Astrocyte of the cerebellum (primary cell): ENCODE measurements around the gene KRT80.

Source experiments
- DNase-seq: peaks from one replicate; pipeline ENCODE4 v3.0.0-alpha.2; 2011; ENCODE audit warnings: low read depth
- H3K4me3 ChIP-seq: 2 replicates; pipeline ENCODE4 v1.5.1; 2011; ENCODE audit warnings: mild to moderate bottlenecking, low read depth, low read length, moderate library complexity
- in situ Hi-C: cut with HindIII; loops from 2 replicates; pipeline ENCODE4 v1.10.0; 2017; ENCODE audit warnings: low sequenced_read_pairs
- TF ChIP-seq, protein P1 (sequence below): IDR thresholded peaks from 2 replicates; pipeline ENCODE4 v1.5.1; 2012; ENCODE audit warnings: low read length, low read depth, moderate library complexity, mild to moderate bottlenecking; ENCODE audit errors: missing control alignments

Gene KRT80

DNA sequence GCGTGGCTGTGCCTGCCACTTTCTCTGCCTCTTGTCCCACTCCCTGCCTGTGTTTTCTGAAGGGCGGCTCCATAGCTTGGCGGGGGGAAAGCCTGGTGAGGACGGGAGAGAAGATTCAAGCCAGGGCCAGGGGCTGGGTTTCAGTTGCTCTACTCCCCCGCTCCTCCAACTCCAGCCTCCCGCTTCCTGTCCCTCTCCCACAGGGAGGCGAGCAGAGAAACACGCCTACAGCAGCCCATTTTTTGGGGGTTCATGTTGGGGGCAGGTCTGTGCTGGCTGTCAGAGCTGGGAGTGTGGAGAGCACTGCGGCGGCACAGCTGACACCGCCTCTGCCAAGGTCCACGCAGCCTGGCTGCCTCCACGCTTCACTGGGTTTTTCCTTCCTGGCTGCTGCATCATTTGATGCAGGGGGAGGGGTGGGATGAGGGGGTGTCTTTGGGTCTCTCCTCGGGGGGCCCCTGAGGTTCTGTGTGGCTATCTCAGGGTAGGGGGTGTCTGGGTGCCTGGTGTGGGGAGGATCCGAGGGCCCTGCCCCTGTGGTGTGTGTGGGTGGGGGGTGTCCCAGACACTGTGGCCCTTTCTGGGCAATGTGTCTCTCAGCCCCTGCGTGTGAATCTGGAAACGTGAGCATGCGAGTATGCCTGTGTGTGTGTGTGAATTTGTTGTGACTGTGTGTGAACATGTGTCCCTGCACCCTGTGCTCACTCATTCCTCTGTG lies 10.7 kb upstream of the KRT80 start:
- in situ Hi-C loops = no loop called here
- no peak overlapping the region for H3K4me3 ChIP-seq

GRCh38 chr12:52201451-52201839 lies 9.6 kb upstream of the KRT80 start:
- TF ChIP-seq, protein P1, sequence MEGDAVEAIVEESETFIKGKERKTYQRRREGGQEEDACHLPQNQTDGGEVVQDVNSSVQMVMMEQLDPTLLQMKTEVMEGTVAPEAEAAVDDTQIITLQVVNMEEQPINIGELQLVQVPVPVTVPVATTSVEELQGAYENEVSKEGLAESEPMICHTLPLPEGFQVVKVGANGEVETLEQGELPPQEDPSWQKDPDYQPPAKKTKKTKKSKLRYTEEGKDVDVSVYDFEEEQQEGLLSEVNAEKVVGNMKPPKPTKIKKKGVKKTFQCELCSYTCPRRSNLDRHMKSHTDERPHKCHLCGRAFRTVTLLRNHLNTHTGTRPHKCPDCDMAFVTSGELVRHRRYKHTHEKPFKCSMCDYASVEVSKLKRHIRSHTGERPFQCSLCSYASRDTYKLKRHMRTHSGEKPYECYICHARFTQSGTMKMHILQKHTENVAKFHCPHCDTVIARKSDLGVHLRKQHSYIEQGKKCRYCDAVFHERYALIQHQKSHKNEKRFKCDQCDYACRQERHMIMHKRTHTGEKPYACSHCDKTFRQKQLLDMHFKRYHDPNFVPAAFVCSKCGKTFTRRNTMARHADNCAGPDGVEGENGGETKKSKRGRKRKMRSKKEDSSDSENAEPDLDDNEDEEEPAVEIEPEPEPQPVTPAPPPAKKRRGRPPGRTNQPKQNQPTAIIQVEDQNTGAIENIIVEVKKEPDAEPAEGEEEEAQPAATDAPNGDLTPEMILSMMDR = no peak
- no peak overlapping the region for H3K4me3 ChIP-seq
- no peak for DNase-seq
- in situ Hi-C loops = no loop called here

More for the DNA sequence above, 10.7 kb upstream of the KRT80 start:
- TF ChIP-seq, protein P1 = no peak
- DNase-seq = no peak

- TF ChIP-seq, protein P1 = no peak
- DNase-seq = no peak
- in situ Hi-C loops = no loop called here
- H3K4me3 ChIP-seq = no peak overlapping the region
Observed at GRCh38 chr12:52200781-52201450, 9.1 kb upstream of the KRT80 start.

DNA sequence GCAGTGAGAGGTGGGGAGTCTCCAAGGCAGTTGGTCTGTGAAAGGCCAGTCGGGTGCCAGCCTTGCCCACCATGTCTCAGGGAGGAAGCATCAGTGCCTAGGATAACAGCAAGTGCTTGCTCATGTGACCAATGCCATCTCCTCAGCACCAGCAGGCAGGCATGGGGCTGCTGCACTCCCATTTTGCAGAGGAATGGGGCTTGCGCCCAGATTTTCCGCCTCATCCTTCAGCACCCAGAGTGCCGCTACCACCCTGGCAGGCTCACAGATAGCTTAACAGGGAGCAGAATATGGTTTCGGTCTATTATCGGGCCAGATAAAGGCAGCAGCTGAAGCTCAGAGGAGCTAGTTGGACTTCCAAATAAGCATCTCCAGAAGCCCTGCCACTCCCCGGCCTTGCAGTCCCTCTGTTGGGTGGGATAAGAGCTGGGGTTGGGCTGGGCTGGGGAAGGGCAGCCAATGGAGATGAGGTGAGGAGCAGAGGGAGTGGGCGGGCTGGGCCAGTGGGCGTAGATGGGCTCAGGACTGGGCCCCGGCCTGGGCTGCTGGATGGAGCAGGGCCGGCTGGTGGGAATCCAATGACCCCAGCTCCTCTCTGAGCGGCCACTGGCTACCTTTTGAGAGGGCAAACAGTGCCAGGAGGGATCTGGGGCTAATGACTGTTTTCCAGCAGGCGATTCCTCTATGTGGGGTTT lies 8.4 kb upstream of the KRT80 start:
- TF ChIP-seq, protein P1 = no peak
- in situ Hi-C loops = no loop called here
- no peak overlapping the region for H3K4me3 ChIP-seq
- DNase-seq = no peak

- no peak for DNase-seq
- in situ Hi-C loops = no loop called here
- TF ChIP-seq, protein P1 = no peak
- H3K4me3 ChIP-seq = no peak overlapping the region
Observed at GRCh38 chr12:52199294-52199919, 7.6 kb upstream of the KRT80 start.

DNA sequence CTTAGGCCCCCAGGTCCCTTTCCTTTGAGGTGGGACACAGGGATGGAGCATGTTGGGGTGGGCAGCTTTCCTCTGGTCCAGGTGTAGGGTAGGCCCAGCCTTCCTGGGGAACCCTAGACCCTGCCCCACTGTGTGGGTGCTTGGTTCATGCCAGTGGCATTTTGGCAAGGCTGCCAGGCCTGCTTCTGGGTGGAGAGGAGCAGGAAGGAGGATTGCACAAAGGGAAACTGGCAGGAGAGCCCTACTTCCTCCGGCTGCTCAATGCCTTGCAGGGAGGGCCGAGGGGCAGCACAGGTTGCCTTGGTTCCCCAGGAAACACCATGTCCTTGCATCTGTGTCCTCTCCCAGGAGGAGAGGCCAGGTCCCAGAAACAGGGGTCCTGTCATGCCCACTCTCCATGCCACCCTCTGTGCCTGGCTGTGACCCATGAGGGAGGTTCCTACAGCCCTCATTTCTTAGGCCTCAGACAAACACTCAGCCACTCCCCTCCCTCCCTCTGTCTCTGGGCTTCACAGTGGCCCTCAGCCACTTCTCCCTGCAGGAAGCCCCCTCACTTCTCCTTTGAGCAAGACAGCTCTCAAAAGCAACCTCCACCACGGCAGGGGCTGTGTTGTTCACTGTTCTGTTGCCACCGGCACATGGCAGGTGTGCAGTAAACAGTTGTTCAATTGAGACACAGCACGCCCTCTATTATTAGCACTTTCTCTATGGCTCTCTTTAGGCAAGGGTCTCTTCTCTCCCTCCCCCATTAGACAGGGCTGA lies 6.8 kb upstream of the KRT80 start:
- H3K4me3 ChIP-seq = no peak overlapping the region
- TF ChIP-seq, protein P1 = no peak
- DNase-seq = no peak
- in situ Hi-C loops = no loop called here
